C4-2B (cell line): Measurements from ENCODE around the gene COL9A3.
"Not testable (repeated sequence)": the region's sequence is repeated elsewhere in the genome, so short reads cannot be mapped to it uniquely, and the experiment has no call there.

Experiments used
- ZFX ChIP-seq: fragments of 450-650 bp; IDR thresholded peaks from 2 replicates; pipeline ENCODE4 v1.6.1; 2017
- TF ChIP-seq, protein P1 (sequence below): fragments of 450-650 bp; conservative IDR thresholded peaks from 2 replicates; pipeline ENCODE4 v1.5.1; 2017; ENCODE audit warnings: mild to moderate bottlenecking

DNA sequence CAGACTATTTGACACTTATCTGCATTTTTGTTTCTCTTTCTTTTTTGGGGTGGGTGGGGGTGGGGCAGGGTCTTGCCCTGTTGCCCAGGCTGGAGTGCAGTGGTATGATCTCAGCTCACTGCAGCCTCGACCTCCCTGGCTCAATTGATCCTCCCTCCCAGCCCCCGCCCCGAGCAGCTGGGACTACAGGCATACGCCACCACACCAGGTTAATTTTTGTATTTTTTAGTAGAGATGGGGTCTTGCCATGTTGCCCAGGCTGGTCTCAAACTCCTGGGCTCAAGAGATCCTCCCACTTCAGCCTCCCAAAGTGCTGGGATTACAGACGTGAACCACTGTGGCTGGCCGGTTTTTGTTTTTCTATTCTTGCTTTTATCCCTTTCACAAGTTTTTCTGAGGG lies 36.5 kb downstream of the COL9A3 start:
- TF ChIP-seq, protein P1, sequence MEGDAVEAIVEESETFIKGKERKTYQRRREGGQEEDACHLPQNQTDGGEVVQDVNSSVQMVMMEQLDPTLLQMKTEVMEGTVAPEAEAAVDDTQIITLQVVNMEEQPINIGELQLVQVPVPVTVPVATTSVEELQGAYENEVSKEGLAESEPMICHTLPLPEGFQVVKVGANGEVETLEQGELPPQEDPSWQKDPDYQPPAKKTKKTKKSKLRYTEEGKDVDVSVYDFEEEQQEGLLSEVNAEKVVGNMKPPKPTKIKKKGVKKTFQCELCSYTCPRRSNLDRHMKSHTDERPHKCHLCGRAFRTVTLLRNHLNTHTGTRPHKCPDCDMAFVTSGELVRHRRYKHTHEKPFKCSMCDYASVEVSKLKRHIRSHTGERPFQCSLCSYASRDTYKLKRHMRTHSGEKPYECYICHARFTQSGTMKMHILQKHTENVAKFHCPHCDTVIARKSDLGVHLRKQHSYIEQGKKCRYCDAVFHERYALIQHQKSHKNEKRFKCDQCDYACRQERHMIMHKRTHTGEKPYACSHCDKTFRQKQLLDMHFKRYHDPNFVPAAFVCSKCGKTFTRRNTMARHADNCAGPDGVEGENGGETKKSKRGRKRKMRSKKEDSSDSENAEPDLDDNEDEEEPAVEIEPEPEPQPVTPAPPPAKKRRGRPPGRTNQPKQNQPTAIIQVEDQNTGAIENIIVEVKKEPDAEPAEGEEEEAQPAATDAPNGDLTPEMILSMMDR, result not testable (repeated sequence)
- not testable (repeated sequence) for TF ChIP-seq ZFX
